HFFc6 (cell line): ENCODE results near the gene ZBED4. TPM values are rescaled to one million over a fixed set of nuclear protein-coding genes. Genes with fewer than 3 reads are reported as not detected.

Experiments used
- DNase-seq: peaks from one replicate; pipeline ENCODE4 v3.0.0-alpha.2; 2018
- H3K27ac Mint-ChIP-seq: 2 replicates; pipeline ENCODE4 v1.8.0; 2020; ENCODE audit warnings: mild to moderate bottlenecking, mixed read lengths
- H3K27me3 Mint-ChIP-seq: 2 replicates; pipeline ENCODE4 v1.8.0; 2021; ENCODE audit warnings: mild to moderate bottlenecking, moderate library complexity, mixed read lengths; ENCODE audit not compliant: insufficient read depth
- H3K36me3 Mint-ChIP-seq: 2 replicates; pipeline ENCODE4 v1.8.0; 2021; ENCODE audit warnings: low read depth, mixed read lengths
- H3K4me1 Mint-ChIP-seq: 2 replicates; pipeline ENCODE4 v1.8.0; 2020; ENCODE audit warnings: low read depth, mixed read lengths
- H3K4me3 Mint-ChIP-seq: 2 replicates; pipeline ENCODE4 v1.8.0; 2020; ENCODE audit warnings: mild to moderate bottlenecking, moderate library complexity, mixed read lengths
- H3K9me3 Mint-ChIP-seq: 2 replicates; pipeline ENCODE4 v1.8.0; 2020; ENCODE audit warnings: mild to moderate bottlenecking, mixed read lengths
- CTCF ChIP-seq: fragments of 200-600 bp; sonication (generic); IDR thresholded peaks from 2 replicates; pipeline ENCODE4 v1.5.0; 2021; ENCODE audit warnings: antibody characterized with exemption, mild to moderate bottlenecking
- total RNA-seq, 6 experiments: library from RNA; stranded (reverse); fragmentation: NEBNext Ultra II Directional; extraction: Animal tissue kit (Norgen Biotek cat#: 25700); gene quantifications; 2 replicates in 1 of 6; 3 replicates in 5 of 6; pipeline ENCODE4 v1.2.3, GENCODE V29; 2021

The ZBED4 gene
- total RNA-seq, 6 experiments from 2014 or later: 7.9 to 10.9 (median 9.0) TPM

- DNase-seq: no peak
- Mint-ChIP-seq H3K4me1 (peaks cover 7% of the 10 kb centered on the region), H3K36me3 (no peaks in the 10 kb centered on the region), H3K27me3 (peaks cover 1% of the 10 kb centered on the region; the same call in 1 of the 2 replicates), H3K27ac (no peak overlapping the region), H3K9me3 (no peaks in the 10 kb centered on the region), H3K4me3 (no peak overlapping the region)
- no peak for TF ChIP-seq CTCF
Observed at GRCh38 chr22:49933236-49934159, 79.9 kb downstream of the ZBED4 start.

DNA sequence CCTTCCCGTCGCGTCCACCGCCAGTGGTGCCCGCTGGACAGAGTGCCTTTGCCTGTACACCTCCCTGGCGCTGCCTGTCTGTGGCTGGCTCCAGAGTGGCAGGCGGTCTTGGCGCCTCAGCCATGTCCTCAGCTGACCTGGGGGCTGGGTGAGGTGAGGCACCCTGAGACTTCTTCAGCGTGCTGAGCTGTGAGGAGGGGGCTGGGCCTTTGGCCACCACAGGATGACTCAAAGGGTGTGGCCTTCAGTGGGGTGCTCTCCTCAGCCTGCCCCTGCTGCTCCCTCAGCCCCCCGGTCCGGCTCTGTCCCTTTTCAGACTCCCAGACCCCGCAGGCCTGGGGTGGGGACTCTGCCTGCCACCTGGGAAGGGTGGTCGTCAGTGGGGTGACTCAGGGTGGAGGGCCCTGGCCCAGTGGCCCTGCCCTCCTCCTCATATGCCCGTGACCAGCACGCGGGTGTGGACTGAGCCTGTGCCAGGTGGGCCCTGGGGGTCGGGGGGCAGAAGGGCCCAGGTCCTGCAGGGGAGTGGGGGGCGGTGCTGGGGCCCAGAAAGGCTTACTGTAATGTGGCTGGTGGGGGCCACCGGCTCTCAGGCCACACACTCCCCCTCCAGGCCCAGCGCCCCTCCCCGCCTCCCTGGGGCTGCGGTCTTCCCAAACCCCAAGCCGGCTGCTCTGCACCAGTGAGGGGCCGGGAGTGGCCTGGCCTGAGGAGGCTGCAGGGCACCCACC lies 80.7 kb downstream of the ZBED4 start:
- no peak overlapping the region for H3K4me3 Mint-ChIP-seq
- peaks cover 1% of the 10 kb centered on the region; the same call in 1 of the 2 replicates for H3K27me3 Mint-ChIP-seq
- H3K27ac Mint-ChIP-seq: no peak overlapping the region
- H3K4me1 Mint-ChIP-seq: peaks cover 7% of the 10 kb centered on the region
- no peak for TF ChIP-seq CTCF
- no peaks in the 10 kb centered on the region for H3K9me3 Mint-ChIP-seq
- DNase-seq: no peak
- no peaks in the 10 kb centered on the region for H3K36me3 Mint-ChIP-seq

DNA sequence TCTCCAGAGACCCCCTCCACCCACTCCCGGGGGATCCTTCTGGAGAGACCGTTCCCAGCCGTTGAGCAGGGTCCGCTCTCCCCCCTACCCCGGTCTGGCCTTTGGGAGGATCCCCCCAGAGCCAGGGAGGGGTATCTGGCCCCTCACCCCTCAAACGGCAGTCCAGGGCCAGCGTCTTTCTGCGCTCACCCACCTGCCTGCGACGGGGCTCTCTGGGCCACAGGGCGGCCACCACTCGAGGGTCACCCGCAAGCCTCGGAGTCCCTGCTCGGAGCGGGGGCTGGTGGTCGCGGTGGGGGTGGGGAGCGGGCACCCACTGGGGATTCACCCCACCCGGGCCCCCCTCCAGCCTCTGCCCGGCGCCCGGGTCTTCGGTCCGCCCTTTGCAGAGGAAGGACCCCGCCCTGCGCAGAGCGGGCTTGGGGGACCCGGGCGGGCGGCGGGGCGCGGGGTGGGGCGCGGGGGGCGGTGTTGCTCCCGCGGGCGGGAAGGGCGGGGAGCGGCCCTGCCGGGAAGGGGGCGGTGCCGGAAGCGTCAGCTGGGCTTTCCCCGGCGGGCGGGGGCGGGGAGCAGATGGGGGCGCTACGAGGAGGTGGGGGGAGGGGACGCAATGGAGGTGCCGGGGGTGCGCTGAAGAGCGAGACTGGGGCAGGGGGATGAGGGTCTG lies 81.4 kb downstream of the ZBED4 start:
- Mint-ChIP-seq H3K4me3 (no peak overlapping the region), H3K27ac (no peak overlapping the region), H3K4me1 (peaks cover 7% of the 10 kb centered on the region), H3K27me3 (peaks cover 3% of the 10 kb centered on the region; the same call in 1 of the 2 replicates), H3K36me3 (no peaks in the 10 kb centered on the region), H3K9me3 (no peaks in the 10 kb centered on the region)
- TF ChIP-seq CTCF: no peak
- no peak for DNase-seq

- no peak overlapping the region for H3K27ac Mint-ChIP-seq
- DNase-seq: no peak
Observed at GRCh38 chr22:49935561-49935960, 81.9 kb downstream of the ZBED4 start.

More at GRCh38 chr22:49935561-49935960, 81.9 kb downstream of the ZBED4 start:
- Mint-ChIP-seq H3K4me3 (no peak overlapping the region), H3K36me3 (no peaks in the 10 kb centered on the region), H3K4me1 (peaks cover 7% of the 10 kb centered on the region), H3K9me3 (no peaks in the 10 kb centered on the region), H3K27me3 (peaks cover 4% of the 10 kb centered on the region)
- no peak for TF ChIP-seq CTCF
